HFF-Myc (cell line): ENCODE data around the gene TDO2.

Source experiments
- DNase-seq: peaks from one replicate; pipeline ENCODE4 v3.0.0-alpha.2; 2011; ENCODE audit warnings: low read depth; ENCODE audit errors: extremely low read depth
- H3K4me3 ChIP-seq: replicated peaks from 2 replicates; pipeline ENCODE4 v1.5.1; 2011; ENCODE audit warnings: low read depth, mild to moderate bottlenecking, control low read depth, low read length
- CTCF ChIP-seq: IDR thresholded peaks from 2 replicates; pipeline ENCODE4 v1.5.1; 2012; ENCODE audit warnings: mild to moderate bottlenecking, low read depth, low read length, control low read depth; ENCODE audit errors: missing control alignments

The TDO2 gene

GRCh38 chr4:155903453-155903852 lies at the start of gene TDO2:
Gene TDO2 (plus strand): TSS chr4:155903696. CDS start chr4:155903759, 63 bp downstream.
- no peak for DNase-seq
- no peak for TF ChIP-seq CTCF
- H3K4me3 ChIP-seq: no peak within 1 kb of the TSS

- no peak for TF ChIP-seq CTCF
- H3K4me3 ChIP-seq: no peak overlapping the region
Observed at GRCh38 chr4:155854582-155855226, 48.8 kb upstream of the TDO2 start.

GRCh38 chr4:155855897-155856296 lies 47.6 kb upstream of the TDO2 start:
- DNase-seq: no peak
- no peak for TF ChIP-seq CTCF
- H3K4me3 ChIP-seq: no peak overlapping the region

More at GRCh38 chr4:155854582-155855226, 48.8 kb upstream of the TDO2 start:
- DNase-seq: no peak

GRCh38 chr4:155866177-155866576 lies 37.3 kb upstream of the TDO2 start, which contains the start of gene ASIC5:
Gene ASIC5 (minus strand): TSS chr4:155866277. CDS start chr4:155866226, 51 bp downstream.
- no peak for DNase-seq
- no peak for TF ChIP-seq CTCF
- H3K4me3 ChIP-seq: no peak within 1 kb of the TSS

- no peak for DNase-seq
- TF ChIP-seq CTCF: no peak
- no peak overlapping the region for H3K4me3 ChIP-seq
Observed at GRCh38 chr4:155875878-155876277, 27.6 kb upstream of the TDO2 start.

GRCh38 chr4:155877971-155878370 lies 25.5 kb upstream of the TDO2 start:
- TF ChIP-seq CTCF: no peak
- H3K4me3 ChIP-seq: no peak overlapping the region
- no peak for DNase-seq

GRCh38 chr4:155878611-155879010 lies 24.9 kb upstream of the TDO2 start:
- H3K4me3 ChIP-seq: no peak overlapping the region
- TF ChIP-seq CTCF: no peak
- no peak for DNase-seq
